ENCODE measurements around the gene TNRC18.

GRCh38 chr7:5435291-5436002, 11.8 kb upstream of the TNRC18 start:
- TF ChIP-seq, protein P1, sequence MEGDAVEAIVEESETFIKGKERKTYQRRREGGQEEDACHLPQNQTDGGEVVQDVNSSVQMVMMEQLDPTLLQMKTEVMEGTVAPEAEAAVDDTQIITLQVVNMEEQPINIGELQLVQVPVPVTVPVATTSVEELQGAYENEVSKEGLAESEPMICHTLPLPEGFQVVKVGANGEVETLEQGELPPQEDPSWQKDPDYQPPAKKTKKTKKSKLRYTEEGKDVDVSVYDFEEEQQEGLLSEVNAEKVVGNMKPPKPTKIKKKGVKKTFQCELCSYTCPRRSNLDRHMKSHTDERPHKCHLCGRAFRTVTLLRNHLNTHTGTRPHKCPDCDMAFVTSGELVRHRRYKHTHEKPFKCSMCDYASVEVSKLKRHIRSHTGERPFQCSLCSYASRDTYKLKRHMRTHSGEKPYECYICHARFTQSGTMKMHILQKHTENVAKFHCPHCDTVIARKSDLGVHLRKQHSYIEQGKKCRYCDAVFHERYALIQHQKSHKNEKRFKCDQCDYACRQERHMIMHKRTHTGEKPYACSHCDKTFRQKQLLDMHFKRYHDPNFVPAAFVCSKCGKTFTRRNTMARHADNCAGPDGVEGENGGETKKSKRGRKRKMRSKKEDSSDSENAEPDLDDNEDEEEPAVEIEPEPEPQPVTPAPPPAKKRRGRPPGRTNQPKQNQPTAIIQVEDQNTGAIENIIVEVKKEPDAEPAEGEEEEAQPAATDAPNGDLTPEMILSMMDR (tag by site-specific recombination; IDR thresholded peaks at IDR 0.05): no peak
- TF ChIP-seq ZNF830 (tag by site-specific recombination; IDR thresholded peaks at IDR 0.05; ENCODE audit: low read depth): no peak
- no peak for TF ChIP-seq ZNF571 (tag by site-specific recombination; IDR thresholded peaks at IDR 0.05)
- TF ChIP-seq, protein P2, sequence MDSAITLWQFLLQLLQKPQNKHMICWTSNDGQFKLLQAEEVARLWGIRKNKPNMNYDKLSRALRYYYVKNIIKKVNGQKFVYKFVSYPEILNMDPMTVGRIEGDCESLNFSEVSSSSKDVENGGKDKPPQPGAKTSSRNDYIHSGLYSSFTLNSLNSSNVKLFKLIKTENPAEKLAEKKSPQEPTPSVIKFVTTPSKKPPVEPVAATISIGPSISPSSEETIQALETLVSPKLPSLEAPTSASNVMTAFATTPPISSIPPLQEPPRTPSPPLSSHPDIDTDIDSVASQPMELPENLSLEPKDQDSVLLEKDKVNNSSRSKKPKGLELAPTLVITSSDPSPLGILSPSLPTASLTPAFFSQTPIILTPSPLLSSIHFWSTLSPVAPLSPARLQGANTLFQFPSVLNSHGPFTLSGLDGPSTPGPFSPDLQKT (IDR thresholded peaks at IDR 0.05; ENCODE audit: borderline replicate concordance, low read depth, low read length): no peak
- no peak for TF ChIP-seq ZNF623 (tag by site-specific recombination; IDR thresholded peaks at IDR 0.05)
- no peak for TF ChIP-seq HOXC10 (CRISPR knock-in tag; IDR thresholded peaks at IDR 0.05)
- TF ChIP-seq ZFHX2 (tag by site-specific recombination; conservative IDR thresholded peaks at IDR 0.05): no peak
- no peak for TF ChIP-seq ZBTB7A (tag by site-specific recombination; IDR thresholded peaks at IDR 0.05; ENCODE audit: low read depth)
- no peak for TF ChIP-seq ZNF341 (tag by site-specific recombination; IDR thresholded peaks at IDR 0.05; ENCODE audit: low read depth)

Data from HEK293 (cell line).